K562 (cell line): ENCODE data around the gene RPLP2. TPM values are rescaled to one million over a fixed set of nuclear protein-coding genes. Genes with fewer than 3 reads are reported as not detected.

ENCODE experiments used
- ARID3B ChIP-seq: fragments of 250-450 bp; sonication (Bioruptor Pico); IDR thresholded peaks from 2 replicates; pipeline ENCODE4 v1.4.0; 2020; ENCODE audit warnings: borderline replicate concordance
- BRF2 ChIP-seq: IDR thresholded peaks from 3 replicates; pipeline ENCODE4 v1.6.1; 2011; ENCODE audit warnings: borderline replicate concordance, mild to moderate bottlenecking; ENCODE audit not compliant: insufficient read length, insufficient read depth
- CBFA2T2 ChIP-seq: fragments of 450-650 bp; conservative IDR thresholded peaks from 2 replicates; pipeline ENCODE4 v1.6.1; 2017; ENCODE audit warnings: mild to moderate bottlenecking
- DDX20 ChIP-seq: fragments of 450-650 bp; IDR thresholded peaks from 2 replicates; pipeline ENCODE4 v1.6.1; 2016; ENCODE audit warnings: missing genetic modification characterization, low read depth, mild to moderate bottlenecking, missing compliant biosample characterization, moderate library complexity
- FOXJ3 ChIP-seq: sonication (generic); formaldehyde crosslinking; IDR thresholded peaks from 2 replicates; pipeline ENCODE4 v1.4.0; 2020; ENCODE audit warnings: mild to moderate bottlenecking, missing genetic modification reagents
- HMGN3 ChIP-seq: IDR thresholded peaks from 2 replicates; pipeline ENCODE4 v1.6.1; 2011; ENCODE audit warnings: borderline replicate concordance, low read depth, mild to moderate bottlenecking, mixed read lengths, low read length; ENCODE audit not compliant: insufficient read length; ENCODE audit errors: extremely low read depth
- MYBL2 ChIP-seq, 2 experiments: fragments of 450-650 bp in 1 of 2; sonication (generic) in 1 of 2; formaldehyde crosslinking in 1 of 2; IDR thresholded peaks; 2 replicates each; pipeline versions ENCODE4 v1.6.1 to v1.8.1; 2017 to 2022; ENCODE audit warnings: borderline replicate concordance in 1 of 2, inconsistent platforms in 1 of 2, low read depth in 1 of 2, mild to moderate bottlenecking in 1 of 2, missing genetic modification reagents in 1 of 2, moderate library complexity in 1 of 2
- NR4A1 ChIP-seq, 2 experiments: fragments of 250-450 bp in 1 of 2; fragments of 450-650 bp in 1 of 2; sonication (Bioruptor Pico) in 1 of 2; IDR thresholded peaks; 2 replicates each; pipeline versions ENCODE4 v1.4.0 to v1.6.1; 2016 to 2020; ENCODE audit warnings: mild to moderate bottlenecking in 2 of 2, missing compliant biosample characterization in 1 of 2, missing genetic modification characterization in 1 of 2, moderate library complexity in 1 of 2
- POLR2B ChIP-seq: fragments of 450-650 bp; IDR thresholded peaks from 2 replicates; pipeline ENCODE4 v1.6.1; 2018; ENCODE audit warnings: low read depth; ENCODE audit not compliant: partially characterized antibody
- RBBP5 ChIP-seq: fragments of 200-600 bp; sonication (generic); IDR thresholded peaks from 2 replicates; pipeline ENCODE4 v1.6.1; 2012; ENCODE audit warnings: borderline replicate concordance, mild to moderate bottlenecking, low read length, control low read depth, inconsistent platforms; ENCODE audit not compliant: insufficient read depth, poor library complexity, severe bottlenecking
- STAT6 ChIP-seq: sonication (generic); formaldehyde crosslinking; IDR thresholded peaks from 2 replicates; pipeline ENCODE4 v1.8.1; 2023; ENCODE audit warnings: mild to moderate bottlenecking, missing genetic modification reagents
- VEZF1 ChIP-seq: fragments of 200-800 bp; sonication (Bioruptor generic); IDR thresholded peaks from 2 replicates; pipeline ENCODE4 v1.6.1; 2017; ENCODE audit warnings: missing genetic modification characterization, missing compliant biosample characterization
- ZNF140 ChIP-seq: fragments of 250-450 bp; sonication (Bioruptor Pico); IDR thresholded peaks from 2 replicates; pipeline ENCODE4 v1.8.0; 2021; ENCODE audit warnings: moderate library complexity, mild to moderate bottlenecking, inconsistent platforms
- ZNF143 ChIP-seq: sonication (generic); formaldehyde crosslinking; IDR thresholded peaks from 2 replicates; pipeline ENCODE4 v1.9.0; 2022; ENCODE audit warnings: mild to moderate bottlenecking, missing genetic modification reagents
- ZNF184 ChIP-seq: sonication (generic); formaldehyde crosslinking; IDR thresholded peaks from 2 replicates; pipeline ENCODE4 v1.5.0; 2020; ENCODE audit warnings: missing genetic modification reagents
- ZNF3 ChIP-seq: fragments of 250-450 bp; sonication (Bioruptor Pico); IDR thresholded peaks from 2 replicates; pipeline ENCODE4 v1.5.0; 2021; ENCODE audit warnings: mild to moderate bottlenecking, moderate library complexity
- ZNF311 ChIP-seq: fragments of 250-450 bp; sonication (Bioruptor Pico); IDR thresholded peaks from 2 replicates; pipeline ENCODE4 v1.4.0; 2020; ENCODE audit warnings: mild to moderate bottlenecking, moderate library complexity
- ZNF444 ChIP-seq: fragments of 250-450 bp; sonication (Bioruptor Pico); IDR thresholded peaks from 2 replicates; pipeline ENCODE4 v1.4.0; 2020; ENCODE audit warnings: mild to moderate bottlenecking, moderate library complexity
- ZNF77 ChIP-seq: fragments of 250-450 bp; sonication (Bioruptor Pico); IDR thresholded peaks from 2 replicates; pipeline ENCODE4 v1.5.0; 2020
- ZNF778 ChIP-seq: fragments of 450-650 bp; formaldehyde crosslinking; IDR thresholded peaks from 2 replicates; pipeline ENCODE4 v1.4.0; 2020; ENCODE audit warnings: mild to moderate bottlenecking, moderate library complexity
- ZNF780A ChIP-seq: fragments of 250-450 bp; sonication (Bioruptor Pico); IDR thresholded peaks from 2 replicates; pipeline ENCODE4 v1.5.0; 2021; ENCODE audit warnings: mild to moderate bottlenecking
- polyA plus RNA-seq, 8 experiments: library from polyadenylated mRNA; depleted of rRNA in 4 of 8; stranded (reverse) in 5 of 8; unstranded in 3 of 8; fragments of >200 nt; fragmentation: Nextera tagmentation in 2 of 8; fragmentation: Illumina TruSeq in 1 of 8; extraction: Ambion mirVana in 2 of 8; extraction: Trizol in 1 of 8; gene quantifications; 2 replicates each; pipeline versions ENCODE4 v1.2.1 to v1.2.3, GENCODE V29; 2011 to 2014; ENCODE audit warnings: inconsistent platforms in 1 of 8, missing spikeins in 1 of 8
- total RNA-seq, 7 experiments: library from RNA; depleted of rRNA in 6 of 7; stranded (reverse); fragments of >200 nt in 6 of 7; fragmentation: Illumina TruSeq in 2 of 7; extraction: Trizol in 2 of 7; gene quantifications; 2 replicates each; pipeline versions ENCODE4 v1.2.1 to v1.2.3, GENCODE V29; 2011 to 2021; ENCODE audit warnings: low replicate concordance in 1 of 7

RPLP2 gene
- total and polyA plus RNA-seq, 9 of the 15 experiments (the other 6 are each of a cell fraction or from before 2014, with no cell fraction given), result 528 to 3,807 (median 1,633) TPM

- no peak for TF ChIP-seq ARID3B
- TF ChIP-seq POLR2B, result peak; percentile 88
- peak; percentile 84 for TF ChIP-seq VEZF1
- no peak for TF ChIP-seq ZNF3 (CRISPR knock-in tag)
- TF ChIP-seq STAT6 (CRISPR knock-in tag), result 0 out of 2 replicates have a peak, but pooled peaks have one; percentile 44
- TF ChIP-seq RBBP5, result peak; percentile 81
- TF ChIP-seq ZNF444, result no peak
- no peak for TF ChIP-seq CBFA2T2
- no peak for TF ChIP-seq HMGN3
- TF ChIP-seq MYBL2 (IDR thresholded peaks at IDR 0.05; ENCODE audit: low read depth), result no peak
- no peak for TF ChIP-seq MYBL2 (CRISPR knock-in tag; IDR thresholded peaks at IDR 0.05; ENCODE audit: borderline replicate concordance)
- TF ChIP-seq ZNF140 (CRISPR knock-in tag), result no peak
- no peak for TF ChIP-seq ZNF778 (CRISPR knock-in tag)
- no peak for TF ChIP-seq FOXJ3
- no peak for TF ChIP-seq NR4A1 (CRISPR knock-in tag; IDR thresholded peaks at IDR 0.05)
- TF ChIP-seq NR4A1 (tag; IDR thresholded peaks at IDR 0.05), result peak; percentile 58; the same call in 1 of the 2 replicates
- no peak for TF ChIP-seq ZNF184 (CRISPR knock-in tag)
- TF ChIP-seq ZNF311, result no peak
- no peak for TF ChIP-seq ZNF780A (CRISPR knock-in tag)
- no peak for TF ChIP-seq ZNF143
- no peak for TF ChIP-seq BRF2
- TF ChIP-seq ZNF77 (CRISPR knock-in tag), result no peak
- TF ChIP-seq DDX20 (tag), result no peak
Observed at GRCh38 chr11:842370-843002, 32.7 kb downstream of the RPLP2 start, which contains the start of the genes POLR2L and TSPAN4 (continued).
